NCI-H1694 treated with DMSO at 0.1 percent for 48 hours (cell line): ENCODE data around the gene CFAP20DC.
"Not testable (repeated sequence)": the region's sequence is repeated elsewhere in the genome, so short reads cannot be mapped to it uniquely, and the experiment has no call there.

Experiments
- DNase-seq: peaks from one replicate; lab custom pipeline; 2025; lab: John Stamatoyannopoulos, UW

Gene CFAP20DC

DNA sequence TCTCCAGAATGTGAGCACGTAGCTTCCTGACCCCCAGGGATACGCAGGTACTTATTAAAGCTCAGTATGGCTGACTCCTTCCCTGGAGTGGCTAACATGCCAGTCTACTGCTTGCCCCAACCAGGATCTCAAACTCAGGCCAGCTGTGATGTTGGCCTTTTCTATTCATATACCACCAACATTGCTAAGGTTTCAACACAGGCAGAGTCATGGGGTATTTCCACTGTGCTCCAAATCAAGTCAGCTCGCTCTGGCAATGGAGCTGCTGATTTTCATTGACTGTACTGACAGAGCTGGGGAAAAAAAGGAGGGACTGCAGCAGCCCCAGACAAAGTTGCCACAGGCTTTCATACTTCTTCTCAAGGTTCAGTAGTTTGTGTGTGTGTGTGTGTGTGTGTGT is 87.0 kb downstream of the CFAP20DC start:
- no peak for DNase-seq

DNA sequence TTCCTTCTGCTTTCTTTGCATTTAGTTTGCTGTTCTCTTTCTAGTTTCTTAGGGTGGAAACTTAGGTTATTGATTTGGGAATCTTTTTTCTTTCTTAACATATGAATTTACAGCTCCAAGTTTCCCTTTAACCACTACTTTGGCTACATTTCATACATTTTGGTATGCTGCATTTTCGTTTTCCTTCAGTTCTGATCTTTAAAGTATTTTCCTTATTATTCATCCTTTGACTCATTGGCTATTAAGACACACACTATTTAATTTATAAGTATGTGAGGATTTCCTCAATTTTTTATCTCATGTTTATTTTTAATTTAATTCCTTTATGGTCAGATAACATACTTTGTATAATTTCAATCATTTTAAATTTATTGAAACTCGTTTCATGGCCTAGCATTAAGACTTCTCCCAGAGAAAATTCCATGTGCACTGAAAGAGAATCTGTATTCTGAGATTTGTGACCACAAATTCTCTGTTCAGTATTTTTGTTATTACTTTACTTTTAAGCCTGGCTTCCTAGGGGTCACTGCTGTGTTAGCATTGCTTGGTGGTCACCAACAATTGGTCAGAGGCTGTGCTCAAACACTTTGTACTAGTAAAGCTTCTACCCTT is 87.7 kb downstream of the CFAP20DC start:
- no peak for DNase-seq

DNA sequence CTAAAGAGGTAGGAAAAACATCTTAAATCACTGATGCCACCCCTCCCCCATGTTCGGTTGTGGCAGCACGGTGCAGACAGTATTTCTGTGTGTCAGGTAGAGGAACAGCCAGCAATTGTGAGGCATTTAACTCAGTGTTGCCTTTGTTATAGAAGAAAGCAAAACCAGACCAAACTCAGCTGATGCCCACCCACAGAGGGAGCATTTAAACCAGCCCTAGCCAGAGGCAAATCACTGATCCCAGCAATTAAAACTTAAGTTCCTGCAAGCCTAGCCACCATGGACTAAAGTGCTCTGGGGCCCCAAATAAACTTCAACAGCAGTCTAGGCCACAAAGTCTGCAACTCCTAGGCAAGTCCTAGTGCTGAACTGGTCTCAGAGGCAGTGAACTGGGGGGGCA is 94.5 kb downstream of the CFAP20DC start:
- no peak for DNase-seq

DNA sequence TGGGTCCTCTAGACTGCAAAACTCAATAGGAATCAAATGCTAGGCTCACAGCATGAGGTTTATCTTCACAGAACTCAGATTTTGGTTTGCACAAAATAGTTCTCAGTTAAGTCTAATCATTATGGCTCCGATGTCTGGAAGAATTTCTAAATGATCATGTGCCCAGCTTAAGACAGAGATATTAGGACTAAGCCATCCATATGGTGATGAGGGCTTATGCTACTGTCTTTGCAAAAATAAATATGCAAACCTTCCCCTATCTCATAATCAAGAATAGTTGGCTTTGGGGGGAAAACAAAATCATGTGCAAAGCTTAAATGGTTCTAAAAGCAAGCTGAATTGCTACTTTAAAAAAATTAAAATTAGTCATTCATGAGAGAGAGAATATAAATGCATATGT is 96.5 kb downstream of the CFAP20DC start:
- no peak for DNase-seq

DNA sequence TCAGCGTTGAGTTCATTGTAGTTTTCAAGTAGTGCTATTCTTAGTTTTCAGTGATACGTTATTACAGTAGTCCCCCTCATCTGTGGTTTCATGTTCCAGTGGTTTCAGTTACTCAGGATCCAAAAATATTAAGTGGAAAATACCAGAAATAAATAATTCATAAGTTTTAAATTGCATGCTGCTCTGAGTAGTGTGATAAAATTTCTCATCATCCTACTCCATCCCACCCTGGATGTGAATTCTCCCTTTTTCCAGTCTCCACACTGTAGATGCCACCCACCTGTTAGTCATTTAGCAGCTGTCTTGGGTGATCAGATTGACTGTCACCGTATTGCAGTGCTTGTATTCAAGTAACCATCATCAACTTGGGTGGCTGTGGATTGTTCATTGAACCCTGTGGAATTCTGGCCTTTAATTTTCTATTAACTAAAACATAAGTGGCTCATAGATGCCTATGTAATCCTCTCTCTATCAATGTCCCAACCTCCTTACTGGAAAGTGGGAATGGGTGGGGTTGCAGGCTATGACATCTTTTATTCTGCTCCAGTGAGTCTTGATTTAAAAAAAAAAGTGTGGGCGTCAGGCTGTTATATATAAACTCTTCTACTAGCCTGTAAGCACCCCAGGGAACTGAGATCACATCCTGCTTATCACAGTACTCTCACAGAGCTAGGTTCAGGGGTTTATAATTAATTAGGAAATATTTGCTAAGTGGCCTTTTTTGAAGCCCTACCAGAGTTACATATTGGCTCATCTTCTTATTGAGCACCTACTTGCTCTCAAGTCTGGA is 97.5 kb downstream of the CFAP20DC start:
- DNase-seq, result no peak

DNA sequence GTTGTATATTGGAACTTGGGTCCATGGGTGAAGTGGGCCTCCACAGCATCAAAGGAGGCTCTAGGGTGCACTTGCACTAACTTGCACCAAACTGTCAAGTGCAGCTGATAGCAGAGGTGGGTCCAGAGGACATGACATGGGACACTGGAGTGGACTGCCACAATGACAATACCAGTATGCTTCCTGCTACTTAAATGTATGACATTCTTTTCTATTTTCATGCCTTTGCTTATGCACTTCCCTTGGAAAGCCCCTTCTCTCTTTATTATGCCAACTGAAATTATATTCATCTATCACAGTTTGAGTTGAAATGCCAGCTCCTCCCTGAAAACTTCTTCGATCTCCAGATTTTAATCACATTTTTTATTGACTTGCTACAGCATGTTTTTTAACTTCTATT is 101.8 kb downstream of the CFAP20DC start:
- no peak for DNase-seq

DNA sequence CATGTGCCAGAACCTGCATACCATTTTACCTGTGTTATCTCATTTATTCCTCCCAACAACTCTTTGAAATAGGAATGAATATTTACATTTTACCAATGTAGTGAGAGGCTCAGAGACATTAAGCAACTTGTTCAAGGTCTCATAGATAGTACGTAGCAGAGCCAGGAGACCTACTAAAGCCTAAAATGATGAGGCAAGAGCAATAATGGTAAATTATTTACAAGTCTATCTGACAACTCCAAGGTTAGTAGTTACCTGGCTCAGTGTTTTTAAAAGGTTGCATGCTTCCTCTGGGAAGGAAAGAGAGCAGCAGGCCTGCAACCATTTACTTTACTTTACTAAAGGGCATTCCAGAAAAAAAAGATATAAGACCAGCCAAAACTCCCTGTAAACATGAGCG is 103.0 kb downstream of the CFAP20DC start:
- DNase-seq, result no peak

DNA sequence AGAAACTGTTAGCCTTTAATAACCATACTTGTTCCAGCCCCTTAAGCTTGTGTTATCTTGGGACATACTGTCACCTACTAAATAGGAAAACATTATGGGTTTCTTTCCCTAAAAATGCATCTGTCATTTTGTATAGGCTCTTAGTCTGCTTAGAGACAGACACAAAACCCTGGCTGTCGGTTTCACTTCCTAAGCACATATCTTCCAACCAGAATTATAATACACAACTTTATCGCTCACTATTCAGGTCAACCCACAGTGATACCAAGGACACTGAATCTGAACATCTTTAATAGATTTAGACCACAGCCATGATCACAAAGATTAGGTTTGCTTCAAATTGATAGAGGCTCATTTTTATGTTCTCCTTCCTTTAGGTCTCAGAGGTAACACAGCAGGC is 111.8 kb downstream of the CFAP20DC start:
- no peak for DNase-seq

DNA sequence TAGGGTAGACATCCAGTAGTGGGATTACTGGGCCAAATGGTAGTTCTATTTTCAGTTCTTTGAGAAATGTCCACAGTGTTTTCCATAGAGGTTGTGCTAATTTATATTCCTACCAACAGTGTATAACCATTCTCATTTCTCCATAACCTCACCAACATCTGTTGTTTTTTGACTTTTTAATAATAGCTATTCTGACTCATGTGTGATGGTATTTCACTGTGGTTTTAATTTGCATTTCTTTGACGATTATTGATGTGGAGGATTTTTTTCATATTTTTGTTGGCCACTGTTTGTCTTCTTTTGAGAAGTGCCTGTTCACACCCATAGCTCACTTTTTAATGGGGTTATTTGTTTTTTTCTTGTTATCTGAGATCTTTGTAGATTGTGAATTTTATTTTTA is 125.2 kb downstream of the CFAP20DC start:
- no peak for DNase-seq

DNA sequence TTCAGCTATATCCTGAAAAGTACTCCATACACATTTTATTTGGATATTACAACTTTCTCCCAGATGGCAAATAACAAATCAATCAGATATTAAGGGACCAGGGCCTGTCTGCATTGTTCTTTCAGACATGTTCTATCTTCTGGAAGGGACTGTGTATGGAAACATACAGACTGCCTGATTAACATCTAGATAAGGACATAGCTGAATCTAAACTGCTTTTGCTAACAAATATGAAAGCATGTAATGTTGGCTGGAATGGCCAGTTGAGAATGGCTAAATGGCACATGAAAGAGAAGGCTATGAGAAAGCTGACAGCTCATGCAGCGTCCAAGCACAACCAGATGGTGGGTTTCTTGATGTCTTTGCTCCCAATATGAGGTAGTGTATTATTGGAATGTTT is 149.4 kb downstream of the CFAP20DC start:
- DNase-seq, result no peak

DNA sequence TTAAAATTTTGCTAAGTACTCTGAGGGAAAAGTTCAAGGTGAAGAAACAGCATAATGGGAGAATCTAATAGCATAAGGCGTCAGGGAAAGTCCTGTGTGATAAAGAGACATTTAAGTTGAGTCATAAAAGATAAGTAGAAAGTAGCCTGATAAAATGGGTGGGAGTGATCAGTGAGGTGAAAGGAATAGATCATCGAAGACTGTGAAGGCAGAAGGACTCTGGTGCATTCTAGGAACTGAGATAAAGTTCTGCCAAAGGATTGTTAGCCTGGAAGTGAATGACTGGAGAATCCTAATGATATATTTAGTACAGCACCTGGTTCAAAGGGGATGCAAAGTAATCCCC is 149.9 kb downstream of the CFAP20DC start:
- DNase-seq, result no peak

DNA sequence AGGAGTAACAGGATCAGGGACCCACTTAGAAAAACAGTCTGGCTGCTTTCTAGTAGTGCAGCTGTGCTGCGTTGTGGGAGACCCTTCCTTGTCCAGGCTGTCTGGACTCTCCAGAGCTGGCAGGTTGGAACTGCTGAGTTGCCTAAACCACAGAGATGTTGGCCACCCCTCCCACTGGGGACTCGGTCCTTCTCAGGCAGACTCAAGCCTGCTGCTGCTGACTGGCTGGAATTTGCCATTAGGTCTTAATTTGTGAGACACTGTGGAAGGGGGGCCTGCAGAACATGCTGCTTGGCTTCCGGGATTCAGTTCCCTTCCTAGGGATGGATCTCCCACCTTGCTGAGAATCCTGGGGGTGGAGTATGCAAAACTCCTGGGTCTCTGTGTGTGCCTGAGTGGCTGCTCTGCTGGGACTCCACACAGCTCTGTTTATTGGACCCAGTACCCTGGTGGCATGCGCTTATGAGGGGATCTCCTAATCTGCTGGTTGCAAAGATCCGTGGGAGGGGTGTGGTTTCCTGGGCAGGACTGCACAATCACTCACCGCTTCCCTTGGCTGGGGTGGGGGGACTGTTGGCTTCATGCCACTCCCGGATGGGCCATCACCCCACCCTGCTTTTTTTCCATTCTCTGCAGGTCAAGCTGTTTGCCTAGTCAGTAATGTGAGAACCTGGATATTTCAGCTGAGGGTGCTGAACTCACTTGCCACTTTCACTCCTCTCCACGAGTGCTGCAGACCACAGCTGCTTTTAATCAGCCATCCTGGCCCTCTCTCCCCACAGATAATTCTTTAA is 150.5 kb downstream of the CFAP20DC start:
- DNase-seq, result no peak

DNA sequence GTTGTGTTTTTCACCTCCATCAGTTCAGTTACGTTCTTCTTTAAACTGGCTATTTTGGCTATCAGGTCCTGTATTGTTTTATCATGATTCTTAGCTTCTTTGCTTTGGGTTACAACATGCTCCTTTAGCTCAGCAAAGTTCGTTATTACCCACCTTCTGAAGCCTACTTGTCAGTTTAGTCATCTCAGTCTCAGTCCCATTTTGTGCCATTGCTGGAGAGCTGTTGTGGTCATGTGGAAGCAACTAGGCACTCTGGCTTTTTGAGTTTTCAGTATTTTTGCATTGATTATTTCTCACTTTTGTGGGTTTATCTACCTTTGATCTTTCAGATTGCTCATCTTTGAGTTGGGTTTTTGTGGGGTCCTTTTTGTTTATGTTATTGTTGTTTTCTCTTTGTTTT is 151.3 kb downstream of the CFAP20DC start:
- DNase-seq, result no peak

DNA sequence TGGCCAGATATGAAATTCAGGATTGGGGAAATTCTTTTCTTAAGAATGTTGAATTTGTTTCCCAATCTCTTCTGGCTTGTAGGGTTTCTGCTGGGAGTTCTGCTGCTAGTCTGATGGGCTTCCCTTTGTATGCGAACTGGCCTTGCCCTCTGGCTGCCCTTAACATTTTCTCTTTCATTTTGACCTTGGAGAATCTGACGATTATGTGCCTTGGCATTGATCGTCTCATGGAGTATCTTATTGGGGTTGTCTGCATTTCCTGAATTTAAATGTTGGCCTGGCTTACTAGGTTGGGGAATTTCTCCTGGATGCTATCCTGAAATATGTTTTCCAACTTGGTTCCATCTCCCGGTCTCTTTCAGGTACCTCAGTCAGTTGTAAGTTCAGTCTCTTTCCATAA is 152.2 kb downstream of the CFAP20DC start:
- DNase-seq, result no peak

DNA sequence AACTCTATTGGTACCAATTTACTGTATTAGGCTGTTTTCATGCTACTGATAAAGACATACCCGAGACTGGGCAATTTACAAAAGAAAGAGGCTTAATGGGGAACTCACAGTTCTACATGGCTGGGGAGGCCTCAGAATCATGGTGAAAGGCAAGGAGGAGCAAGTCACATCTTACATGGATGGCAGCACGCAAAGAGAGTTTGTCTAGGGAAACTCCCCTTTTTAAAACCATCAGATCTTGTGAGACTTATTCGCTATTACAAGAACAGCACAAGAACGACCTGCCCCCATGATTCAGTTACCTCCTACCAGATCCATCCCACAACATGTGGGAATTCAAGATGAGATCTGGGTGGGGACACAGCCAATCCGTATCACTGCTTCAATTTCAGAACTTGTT is 154.1 kb downstream of the CFAP20DC start:
- DNase-seq, result not testable (repeated sequence)

DNA sequence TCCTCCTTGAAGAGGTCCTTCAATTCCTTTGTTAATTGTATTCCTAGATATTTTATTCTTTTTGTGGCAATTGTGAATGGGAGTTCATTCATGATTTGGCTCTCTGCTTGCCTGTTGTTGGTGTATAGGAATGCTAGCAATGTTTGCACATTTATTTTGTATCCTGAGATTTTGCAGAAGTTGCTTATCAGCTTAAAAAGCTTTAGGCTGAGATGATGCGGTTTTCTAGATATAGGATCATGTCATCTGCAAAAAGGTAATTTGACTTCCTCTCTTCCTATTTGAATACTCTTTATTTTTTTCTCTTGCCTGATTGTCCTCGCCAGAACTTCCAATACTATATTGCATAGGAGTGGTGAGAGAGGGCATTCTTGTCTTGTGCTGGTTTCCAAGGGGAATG is 157.3 kb downstream of the CFAP20DC start:
- DNase-seq, result not testable (repeated sequence)

DNA sequence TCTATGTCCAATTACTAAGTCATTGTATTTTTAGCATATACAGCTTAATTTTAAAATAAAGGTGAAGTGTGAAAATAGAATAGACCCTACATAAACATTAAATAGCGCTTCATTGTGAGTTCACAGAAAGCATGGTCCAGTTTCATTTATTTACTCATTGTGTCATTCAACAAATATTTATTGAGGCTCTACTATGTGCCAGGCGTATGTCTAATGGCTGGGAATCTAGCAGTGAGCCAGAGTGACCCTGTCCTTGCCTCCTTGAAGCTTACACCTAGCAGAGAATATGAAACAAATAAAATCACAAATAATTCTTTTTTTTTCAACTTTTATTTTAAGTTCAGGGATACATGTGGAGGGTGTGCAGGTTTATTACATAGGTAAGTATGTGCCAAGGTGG is 161.7 kb downstream of the CFAP20DC start:
- no peak for DNase-seq

DNA sequence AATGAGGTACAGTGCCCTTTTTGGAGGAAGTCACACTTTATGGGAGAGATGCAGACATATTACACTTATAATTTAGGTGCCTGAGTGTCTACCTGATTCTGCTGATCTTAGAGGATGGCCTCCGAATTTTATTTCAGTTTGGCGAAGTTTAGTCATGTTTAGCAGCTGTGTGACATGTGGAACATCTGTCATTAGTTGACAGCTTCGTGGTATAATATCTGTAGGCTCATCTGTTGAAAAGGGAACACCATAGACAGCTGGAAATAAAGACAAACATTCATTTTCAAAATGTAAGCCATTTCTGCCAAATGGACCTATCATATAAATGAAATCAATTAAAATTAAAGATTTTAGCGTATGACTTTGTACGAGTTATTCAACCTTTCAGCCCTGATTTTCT is 165.4 kb downstream of the CFAP20DC start:
- DNase-seq, result no peak

DNA sequence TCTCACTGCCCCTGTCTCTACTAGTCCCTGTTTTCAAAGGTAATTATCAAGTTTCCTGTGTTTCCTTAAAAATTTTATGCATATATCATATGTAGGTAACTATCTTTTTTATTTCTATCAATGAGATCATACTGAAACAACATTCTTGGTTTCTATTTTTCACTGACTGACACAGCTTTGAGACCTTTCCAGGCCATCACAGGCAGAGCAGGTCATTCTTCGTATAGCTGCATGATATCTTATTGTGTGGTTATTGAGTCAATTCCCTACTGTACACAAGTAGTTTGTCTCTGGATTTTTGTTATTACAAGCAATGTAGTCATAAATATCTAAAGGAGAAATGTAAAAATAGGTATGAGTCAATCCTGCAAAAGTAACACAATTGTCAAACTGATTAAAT is 169.6 kb downstream of the CFAP20DC start:
- no peak for DNase-seq

DNA sequence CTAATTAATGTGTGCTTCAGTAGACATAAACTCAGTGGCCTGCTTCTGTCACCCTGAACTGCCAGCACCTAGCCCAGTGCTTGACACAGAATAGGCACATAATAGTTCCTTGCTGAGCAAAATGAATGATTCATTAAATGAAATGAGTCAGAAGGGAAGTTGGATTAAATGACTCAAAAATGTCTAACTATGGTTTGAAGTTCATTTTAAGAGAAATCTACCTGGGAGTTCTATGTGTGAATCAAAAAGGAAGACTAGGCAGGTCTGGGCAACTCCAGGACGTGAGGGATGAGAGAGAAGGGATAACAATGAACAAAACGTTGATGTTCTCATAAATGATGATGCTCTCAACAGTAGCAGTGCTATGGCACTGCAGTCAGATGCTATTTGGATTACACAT is 175.0 kb downstream of the CFAP20DC start:
- DNase-seq, result no peak

DNA sequence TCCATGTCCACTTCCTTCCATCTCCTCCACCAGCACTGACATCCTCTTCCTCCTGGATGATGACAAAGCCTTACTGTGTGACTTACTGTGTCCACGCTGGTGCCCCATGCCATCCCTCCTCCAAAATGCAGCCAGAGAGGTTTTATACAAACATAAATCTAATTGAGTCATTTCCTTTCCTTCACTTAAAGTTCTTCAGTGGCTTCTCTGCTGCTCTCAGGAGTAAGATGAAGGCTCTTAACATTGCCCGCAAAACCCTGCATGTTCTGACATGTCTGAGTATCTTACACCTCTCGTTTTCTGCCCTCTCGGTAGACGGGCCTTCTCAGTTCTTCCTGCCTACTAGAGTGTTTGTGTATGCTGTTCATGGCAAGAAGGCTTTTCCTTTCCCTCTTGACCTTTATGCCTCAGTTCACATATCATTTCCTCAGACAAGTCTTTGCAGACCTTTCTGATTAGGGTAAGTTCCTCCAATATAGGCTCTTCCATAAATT is 175.5 kb downstream of the CFAP20DC start:
- no peak for DNase-seq

DNA sequence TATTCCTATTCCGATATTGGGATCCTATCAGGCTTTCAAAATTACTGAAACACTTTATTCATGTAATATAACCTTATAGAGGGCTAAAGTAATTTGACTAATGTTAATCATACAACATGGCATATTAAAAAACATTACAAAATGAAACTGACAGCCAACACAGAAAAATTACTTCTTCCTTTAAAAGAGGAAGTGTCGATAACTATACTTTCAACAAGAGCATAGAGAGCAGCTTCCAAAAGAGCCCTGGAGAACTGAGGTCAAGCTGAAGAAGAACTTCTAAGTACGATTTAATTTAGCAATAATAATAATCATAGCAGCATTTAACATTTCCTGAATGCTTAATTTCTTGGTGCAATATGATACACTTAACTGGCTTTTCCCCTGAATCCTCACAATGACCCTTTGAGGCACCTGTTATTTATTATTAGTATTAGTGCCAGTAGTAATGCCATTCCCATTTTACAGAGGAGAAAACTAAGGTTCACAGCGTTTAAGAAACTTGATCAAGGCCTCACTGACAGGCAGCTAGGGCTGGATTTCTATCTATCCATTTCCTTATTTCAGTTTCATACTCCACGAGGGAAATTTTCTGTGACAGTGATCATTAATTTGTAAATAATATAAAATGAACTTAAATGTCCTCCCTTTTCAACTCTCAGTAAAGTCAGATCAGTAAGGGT is 181.6 kb downstream of the CFAP20DC start:
- DNase-seq, result no peak

DNA sequence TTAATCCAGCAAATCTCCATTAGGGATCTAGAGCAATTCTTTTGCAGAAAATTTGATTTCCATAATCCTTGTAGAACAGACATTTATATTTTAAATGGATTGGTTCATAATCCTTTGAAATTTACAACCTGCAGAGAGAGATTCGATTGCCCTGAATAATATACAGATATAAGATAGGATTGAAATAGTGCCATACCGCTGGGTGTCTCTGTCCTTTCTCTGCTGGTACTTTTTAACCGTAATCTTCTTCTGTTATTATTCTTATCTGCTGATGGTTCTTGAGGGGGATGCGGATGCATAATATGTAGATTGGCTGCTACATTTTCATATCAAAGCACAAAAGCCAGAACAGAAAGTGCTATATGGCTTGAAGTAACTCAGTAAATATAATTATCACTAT is 182.2 kb downstream of the CFAP20DC start:
- DNase-seq, result no peak
